Nephron progenitor cell (in vitro differentiated cells): Measurements from ENCODE around the gene TMEM236.

Experiments used
- DNase-seq: peaks from one replicate; pipeline ENCODE4 v3.0.0; 2021
- H3K27ac Mint-ChIP-seq: 2 replicates; pipeline ENCODE4 v1.8.0; 2021; ENCODE audit warnings: mild to moderate bottlenecking, moderate library complexity, mixed read lengths
- H3K27me3 Mint-ChIP-seq: 2 replicates; pipeline ENCODE4 v1.8.0; 2021; ENCODE audit warnings: mild to moderate bottlenecking, low read depth, mixed read lengths; ENCODE audit not compliant: poor library complexity
- H3K36me3 Mint-ChIP-seq: 2 replicates; pipeline ENCODE4 v1.8.0; 2021; ENCODE audit warnings: low read depth, mixed read lengths
- H3K4me1 Mint-ChIP-seq: 2 replicates; pipeline ENCODE4 v1.8.0; 2021; ENCODE audit warnings: mixed read lengths
- H3K4me3 Mint-ChIP-seq: 2 replicates; pipeline ENCODE4 v1.8.0; 2021; ENCODE audit warnings: mild to moderate bottlenecking, moderate library complexity, mixed read lengths
- H3K9me3 Mint-ChIP-seq: 2 replicates; pipeline ENCODE4 v1.8.0; 2021; ENCODE audit warnings: mild to moderate bottlenecking, moderate library complexity, mixed read lengths
- CTCF ChIP-seq: fragments of 200-600 bp; sonication (generic); IDR thresholded peaks from 2 replicates; pipeline ENCODE4 v1.5.0; 2021; ENCODE audit warnings: antibody characterized with exemption

The TMEM236 gene

GRCh38 chr10:17736223-17736622 is 15.8 kb upstream of the TMEM236 start:
- Mint-ChIP-seq H3K27ac (no peak overlapping the region), H3K4me3 (no peak overlapping the region), H3K4me1 (no peaks in the 10 kb centered on the region), H3K36me3 (no peaks in the 10 kb centered on the region), H3K9me3 (no peaks in the 10 kb centered on the region), H3K27me3 (no peaks in the 10 kb centered on the region)
- TF ChIP-seq CTCF, result no peak
- DNase-seq, result no peak

GRCh38 chr10:17737027-17737965 is 14.7 kb upstream of the TMEM236 start:
- Mint-ChIP-seq H3K36me3 (no peaks in the 10 kb centered on the region), H3K4me1 (no peaks in the 10 kb centered on the region), H3K27ac (no peak overlapping the region), H3K9me3 (no peaks in the 10 kb centered on the region), H3K4me3 (no peak overlapping the region), H3K27me3 (no peaks in the 10 kb centered on the region)
- no peak for DNase-seq
- TF ChIP-seq CTCF, result peak; percentile 63

- Mint-ChIP-seq H3K4me1 (peaks cover 5% of the 10 kb centered on the region), H3K36me3 (no peaks in the 10 kb centered on the region), H3K9me3 (no peaks in the 10 kb centered on the region), H3K4me3 (no peak overlapping the region), H3K27me3 (no peaks in the 10 kb centered on the region), H3K27ac (no peak overlapping the region)
- TF ChIP-seq CTCF, result no peak
- no peak for DNase-seq
Measured at GRCh38 chr10:17740668-17741067, 11.3 kb upstream of the TMEM236 start.

DNA sequence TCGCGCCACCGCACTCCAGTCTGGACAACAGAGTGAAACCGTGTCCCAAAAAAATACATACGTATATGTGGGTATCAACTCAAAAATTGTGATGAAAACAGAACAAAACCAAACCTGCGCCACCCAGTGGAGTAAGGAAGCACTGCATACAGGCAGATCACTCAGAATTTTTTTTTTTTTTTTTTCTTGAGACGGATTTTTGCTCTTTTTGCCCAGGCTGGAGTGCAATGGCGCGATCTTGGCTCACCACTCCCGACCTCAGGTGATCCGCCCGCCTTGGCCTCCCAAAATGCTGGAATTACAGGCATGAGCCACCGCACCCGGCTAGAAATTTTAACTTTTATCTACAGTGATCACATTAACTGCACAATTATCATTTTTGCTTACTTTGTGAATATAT is 9.1 kb upstream of the TMEM236 start:
- Mint-ChIP-seq H3K9me3 (no peaks in the 10 kb centered on the region), H3K27ac (no peak overlapping the region), H3K27me3 (no peaks in the 10 kb centered on the region), H3K4me3 (no peak overlapping the region), H3K4me1 (peaks cover 5% of the 10 kb centered on the region), H3K36me3 (no peaks in the 10 kb centered on the region)
- DNase-seq, result peak; percentile 72
- TF ChIP-seq CTCF, result peak; percentile 82

DNA sequence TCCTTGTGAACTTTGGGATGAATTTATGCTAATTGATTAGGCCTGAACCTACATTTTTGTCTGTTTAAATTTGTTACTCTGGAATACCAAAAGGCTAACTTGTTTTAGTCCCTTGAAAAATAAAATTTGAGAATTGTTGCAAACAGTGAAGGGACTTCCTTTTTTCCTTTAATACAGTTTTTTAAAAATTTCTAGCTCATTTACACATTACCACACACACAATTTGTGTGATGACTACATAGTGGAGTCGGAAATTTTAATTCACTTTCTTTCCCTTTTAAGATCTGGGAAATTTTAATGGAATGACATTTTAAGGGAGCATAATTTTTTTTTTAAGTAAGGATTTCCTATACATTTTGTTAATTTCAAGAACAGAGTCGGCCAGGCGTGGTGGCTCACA is 8.6 kb upstream of the TMEM236 start:
- Mint-ChIP-seq H3K9me3 (no peaks in the 10 kb centered on the region), H3K27ac (no peak overlapping the region), H3K4me3 (no peak overlapping the region), H3K27me3 (no peaks in the 10 kb centered on the region), H3K36me3 (no peaks in the 10 kb centered on the region), H3K4me1 (peaks cover 5% of the 10 kb centered on the region)
- TF ChIP-seq CTCF, result no peak
- DNase-seq, result no peak
